Right cardiac atrium (tissue), 5 donors: ENCODE data around the gene MYL5. TPM values are rescaled to one million over a fixed set of nuclear protein-coding genes. Genes with fewer than 3 reads are reported as not detected.
"Not testable (repeated sequence)": the region's sequence is repeated elsewhere in the genome, so short reads cannot be mapped to it uniquely, and the experiment has no call there.

Source experiments
- ATAC-seq, 2 donors: fragments of 200-7000 bp; cut with Tn5 transposase; one replicate each; pipeline versions ENCODE4 v1.8.0 to v1.9.1; 2020; ENCODE audit warnings: moderate library complexity in 2 of 2, mild to moderate bottlenecking in 1 of 2
- DNase-seq, 3 donors: peaks; one replicate each; pipeline ENCODE4 v3.0.0-alpha.2; 2020
- H3K27ac ChIP-seq: one replicate; pipeline ENCODE4 v1.5.1; 2013; ENCODE audit warnings: mild to moderate bottlenecking, low read length, control low read depth, moderate library complexity
- H3K27me3 ChIP-seq: one replicate; pipeline ENCODE4 v1.6.1; 2013; ENCODE audit not compliant: control insufficient read depth, insufficient read depth
- H3K4me1 ChIP-seq: one replicate; pipeline ENCODE4 v1.6.1; 2013; ENCODE audit warnings: low read length; ENCODE audit not compliant: control insufficient read depth, insufficient read depth
- H3K4me3 ChIP-seq: one replicate; pipeline ENCODE4 v1.5.1; 2013; ENCODE audit warnings: low read length, control low read depth
- H3K9me3 ChIP-seq: one replicate; pipeline ENCODE4 v1.6.1; 2013; ENCODE audit warnings: low read length; ENCODE audit not compliant: control insufficient read depth
- WGBS: extraction: QIAGEN DNeasy Blood & Tissue Kit; methylation state at CpG from one replicate; pipeline ENCODE4 v1.1.7; 2013; 5-methylcytosine and 5-hydroxymethylcytosine counted together
- intact Hi-C, 4 donors: fragments of 100-400 bp; cut with DNase I; formaldehyde crosslinking; loops; one replicate each; pipeline versions ENCODE4 v1.11.0 to v1.14.0; 2022 to 2023
- polyA plus RNA-seq: library from polyadenylated mRNA; stranded (reverse); fragments of 200-250 nt; gene quantifications from one replicate; pipeline ENCODE4 v1.2.3, GENCODE V29; 2013
- total RNA-seq, 4 donors: library from RNA; stranded (reverse); fragmentation: NEBNext Ultra II Directional; extraction: Animal tissue kit (Norgen Biotek cat#: 25700); gene quantifications; one replicate each; pipeline ENCODE4 v1.2.1, GENCODE V29; 2021
- donor health status: healthy with polysubstance abuse.
- donor health status: DM: no; HTN: yes; CAD: no.
- donor health status: DM: no; HTN: no; CAD: no.
- donor health status: DM: no; HTN: yes; CAD: no; lungs with severe emphysema.
- donor health status: DM: yes; HTN: yes; CAD: no.

MYL5 gene
- total and polyA plus RNA-seq, 5 donors, result 3.8 to 6.0 (median 4.1) TPM

DNA sequence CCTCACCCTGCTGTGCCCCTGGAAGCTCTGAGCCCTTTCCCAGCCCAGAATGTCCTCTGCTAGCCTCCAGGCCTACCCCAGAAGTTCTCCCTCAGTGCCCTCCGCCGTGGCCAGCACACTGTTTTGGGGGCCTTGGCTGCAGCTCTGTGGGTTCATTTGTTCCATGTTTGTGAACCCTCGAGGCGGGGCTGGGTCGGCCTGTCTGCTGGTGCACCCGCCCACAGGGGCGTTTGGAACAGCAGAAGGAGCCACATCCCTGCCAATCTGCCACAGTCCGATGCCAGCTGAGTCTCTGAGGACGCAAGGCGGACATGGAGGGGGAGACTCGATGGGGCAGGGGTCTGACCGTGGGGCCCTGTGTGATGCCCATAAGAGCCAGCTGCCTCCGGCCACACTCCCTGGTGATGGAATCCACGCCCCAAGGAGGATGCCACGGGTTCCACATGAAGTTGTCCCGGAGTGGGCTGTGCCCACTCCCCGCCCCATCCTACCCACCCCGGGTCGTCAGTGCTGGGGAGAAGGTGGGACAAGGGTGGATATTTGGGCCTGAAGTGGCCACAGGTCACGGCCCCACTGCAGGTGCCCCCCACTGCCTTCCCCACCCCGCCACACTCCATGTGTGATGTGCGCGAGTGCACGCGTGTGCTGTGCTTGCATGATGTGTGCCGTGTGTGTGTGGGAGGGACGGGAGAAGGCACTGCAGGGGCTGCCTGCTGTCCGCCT, 7.4 kb upstream of the MYL5 start:
- no peak overlapping the region for H3K27ac ChIP-seq
- DNase-seq (peak; percentile 14 to 52 (median 41)), ATAC-seq (no peak)
- H3K4me1 ChIP-seq, result no peaks in the 10 kb centered on the region
- H3K4me3 ChIP-seq, result no peak overlapping the region
- H3K27me3 ChIP-seq, result no peaks in the 10 kb centered on the region
- WGBS, result 79% methylated on average over 28 of the region's 28 CpGs
- intact Hi-C loops, result no loop called here
- no peaks in the 10 kb centered on the region for H3K9me3 ChIP-seq

DNA sequence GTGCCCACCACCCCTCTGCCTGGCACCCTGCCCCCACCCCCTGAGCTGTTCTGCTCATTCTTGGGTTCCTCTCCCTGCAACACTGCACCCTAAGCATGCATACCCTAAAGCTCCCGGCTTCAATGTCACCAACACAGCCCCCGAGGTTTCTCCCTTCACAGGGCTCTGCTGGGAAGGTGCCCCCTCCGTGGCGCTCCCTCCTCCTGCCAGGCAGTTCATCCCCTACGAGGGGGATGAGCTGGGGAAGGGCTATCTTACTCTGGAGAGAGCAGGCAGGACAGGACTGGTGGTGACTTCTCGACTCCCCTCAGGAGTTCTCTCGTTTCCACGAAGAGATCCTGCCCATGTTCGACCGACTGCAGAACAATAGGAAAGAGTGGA, 6.8 kb upstream of the MYL5 start:
- H3K4me1 ChIP-seq, result no peaks in the 10 kb centered on the region
- ATAC-seq, result no peak
- no peak overlapping the region for H3K27ac ChIP-seq
- WGBS, result 59% methylated on average over 10 of the region's 10 CpGs
- no peak overlapping the region for H3K4me3 ChIP-seq
- DNase-seq, result peak in 2 of 3 donors; percentile 8 to 30
- intact Hi-C loops, result no loop called here
- H3K9me3 ChIP-seq, result no peaks in the 10 kb centered on the region
- H3K27me3 ChIP-seq, result no peaks in the 10 kb centered on the region

DNA sequence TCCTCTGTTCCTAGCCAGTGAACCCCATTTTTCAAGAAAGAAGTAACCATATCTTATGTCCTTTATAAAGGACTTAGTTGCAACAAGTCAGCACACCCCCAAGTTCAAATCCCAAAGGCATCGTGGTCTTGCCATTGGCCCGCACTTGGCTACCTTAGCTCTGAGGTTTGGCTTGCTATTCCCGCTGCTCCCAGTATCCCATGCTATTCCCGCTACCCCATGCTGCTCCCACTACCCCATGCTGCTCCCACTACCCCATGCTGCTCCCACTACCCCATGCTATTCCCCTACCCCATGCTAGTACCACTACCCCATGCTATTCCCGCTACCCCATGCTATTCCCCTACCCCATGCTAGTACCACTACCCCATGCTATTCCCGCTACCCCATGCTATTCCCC, 6.1 kb upstream of the MYL5 start:
- intact Hi-C loops, H3K4me1 ChIP-seq, H3K27ac ChIP-seq, ATAC-seq, H3K9me3 ChIP-seq, H3K27me3 ChIP-seq, H3K4me3 ChIP-seq: not testable (repeated sequence)
- WGBS, result 90% methylated on average over 6 of the region's 6 CpGs
- DNase-seq, result peak in 2 of 3 donors; percentile 2 to 7

DNA sequence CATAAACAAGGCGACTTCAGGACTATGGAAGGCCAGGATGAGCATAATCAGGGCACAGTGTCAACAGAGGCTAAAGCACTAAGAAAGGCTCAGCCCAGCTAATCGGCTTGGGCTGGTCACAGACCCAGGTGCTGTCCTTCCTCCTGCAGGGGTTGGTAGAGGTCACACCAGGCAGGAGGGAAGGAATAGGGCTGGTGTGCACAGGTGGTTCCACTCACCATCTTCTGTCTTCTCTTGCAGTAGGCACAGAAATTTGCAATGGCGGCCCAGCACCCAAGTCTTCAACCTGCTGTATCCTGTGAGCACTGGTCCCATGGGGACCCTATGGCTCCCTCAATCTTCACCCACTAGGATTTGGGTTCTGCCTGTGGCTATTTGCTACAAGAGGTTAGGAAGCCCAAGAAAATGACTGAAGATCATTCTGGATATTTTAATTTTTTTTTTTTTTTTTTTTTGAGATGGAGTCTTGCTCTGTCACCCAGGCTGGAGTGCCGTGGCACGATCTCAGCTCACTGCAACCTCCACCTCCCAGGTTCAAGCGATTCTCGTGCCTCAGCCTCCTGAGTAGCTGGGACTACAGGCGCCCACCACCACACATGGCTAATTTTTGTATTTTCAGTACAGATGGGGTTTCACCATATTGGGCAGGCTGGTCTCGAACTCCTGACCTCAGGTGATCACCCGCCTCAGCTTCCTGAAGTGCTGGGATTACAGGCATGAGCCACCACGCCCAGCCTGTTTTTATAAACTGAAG, 4.4 kb upstream of the MYL5 start:
- H3K27me3 ChIP-seq, H3K9me3 ChIP-seq, ATAC-seq, H3K4me3 ChIP-seq, intact Hi-C loops, H3K27ac ChIP-seq, H3K4me1 ChIP-seq: not testable (repeated sequence)
- 94% methylated on average over 11 of the region's 11 CpGs for WGBS
- peak in 2 of 3 donors; percentile 19 to 37 for DNase-seq

DNA sequence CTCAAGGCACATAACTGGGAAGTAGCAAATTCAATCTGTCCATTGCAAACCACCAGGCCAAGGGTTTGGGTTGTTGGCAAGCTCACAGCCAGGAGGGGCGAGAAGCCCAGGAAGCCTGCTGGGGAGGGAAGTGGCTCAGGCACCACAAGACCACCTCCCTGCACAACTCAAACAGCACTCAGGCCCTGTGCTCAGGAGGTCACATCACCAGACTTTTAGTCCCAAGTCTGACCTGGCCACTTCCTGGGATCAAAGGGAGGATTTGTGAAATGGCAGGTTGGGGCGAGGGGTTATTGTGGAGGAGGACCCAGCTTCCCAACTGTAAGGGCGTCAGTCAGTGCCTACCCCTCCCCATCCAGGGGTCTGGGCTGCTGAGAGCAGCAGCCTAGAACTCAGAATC, 2.6 kb upstream of the MYL5 start:
- Histone ChIP-seq H3K4me1 (peaks cover 5% of the 10 kb centered on the region), H3K4me3 (no peak overlapping the region), H3K27ac (no peak overlapping the region), H3K27me3 (no peaks in the 10 kb centered on the region), H3K9me3 (no peaks in the 10 kb centered on the region)
- intact Hi-C loops, result no loop called here
- ATAC-seq (no peak), DNase-seq (no peak)
- 91% methylated on average over 3 of the region's 3 CpGs for WGBS

DNA sequence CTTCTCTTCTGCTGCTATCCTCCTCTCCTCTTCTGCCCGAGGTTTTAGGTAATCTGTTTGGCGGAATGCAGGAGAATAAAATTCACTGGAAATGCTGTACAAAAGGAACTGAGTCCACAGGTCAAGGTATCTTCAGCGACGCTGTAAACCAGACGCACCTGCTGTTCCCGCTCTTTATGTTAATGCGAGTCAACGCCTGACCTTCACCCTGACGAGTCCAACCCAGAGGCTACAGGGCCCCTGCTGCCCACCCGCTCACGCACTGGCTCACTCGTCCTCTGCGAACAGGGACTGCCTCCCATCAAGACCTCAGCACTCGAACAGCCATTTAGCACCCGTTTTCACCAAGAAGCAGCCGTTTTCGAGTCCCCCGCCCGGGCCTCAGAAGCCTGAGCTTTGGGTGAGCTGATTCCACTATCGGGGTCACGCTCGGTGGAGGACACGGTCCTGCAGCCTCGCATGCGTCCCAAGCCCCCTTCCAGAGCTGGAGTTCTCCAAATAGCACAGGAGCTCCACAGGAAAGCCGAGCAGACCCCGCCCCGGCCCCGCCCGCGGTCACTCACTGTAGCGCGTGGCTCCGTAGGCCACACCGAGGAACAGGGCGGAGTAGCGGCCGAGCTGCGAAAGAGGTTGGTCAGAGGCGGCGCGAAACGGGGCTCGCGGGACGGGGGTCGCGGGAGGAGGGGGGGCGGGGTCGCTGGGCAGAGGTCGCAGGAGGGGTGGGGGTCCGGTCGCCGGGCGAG, 822 bp upstream of the MYL5 start:
- peak; percentile 67 to 87 (median 86) for DNase-seq
- intact Hi-C loops, result no loop called here

DNA sequence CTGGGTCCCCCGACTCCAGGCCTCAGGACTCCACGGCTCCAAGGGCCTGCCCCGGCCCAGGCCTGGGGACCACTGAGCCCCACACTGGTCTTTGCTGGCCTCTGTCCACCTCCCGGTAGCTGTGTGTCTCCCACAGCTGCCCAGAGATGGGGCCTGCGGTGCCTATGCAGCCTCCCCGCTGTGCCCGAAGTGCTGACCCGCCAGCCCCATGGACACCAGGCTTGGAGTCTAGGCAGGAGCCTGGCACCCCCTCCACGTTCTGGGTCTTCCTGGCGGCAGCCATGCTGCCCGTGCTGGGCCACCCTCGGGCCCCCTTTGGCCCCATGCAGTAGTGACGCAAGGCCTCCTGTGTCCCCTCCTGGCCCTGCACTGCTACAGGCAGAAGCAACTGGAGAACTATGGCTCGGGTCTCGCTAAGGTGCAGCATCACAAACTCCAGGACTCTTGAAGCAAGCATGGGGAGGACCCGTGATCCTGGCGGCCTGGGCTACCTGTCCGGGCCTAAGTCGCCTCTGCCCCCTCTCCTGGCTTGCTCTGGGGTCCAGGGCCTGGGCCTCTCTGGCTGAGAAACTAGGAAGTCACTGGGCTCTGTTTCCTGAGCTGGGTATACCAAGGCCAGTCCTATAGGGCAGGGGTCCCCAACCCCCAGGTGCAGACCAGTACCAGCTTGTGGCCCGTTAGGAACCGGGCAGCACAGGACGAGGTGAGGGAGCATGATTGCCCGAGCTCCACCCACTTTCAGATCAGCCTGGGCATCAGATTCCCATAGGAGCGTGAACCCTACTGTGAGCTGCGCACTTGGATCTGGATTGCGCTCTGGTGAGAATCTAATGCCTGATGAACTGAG, 917 bp downstream of the MYL5 start:
- 65% methylated on average over 26 of the region's 26 CpGs for WGBS
- H3K4me3 ChIP-seq, result peak overlapping the region; percentile 66

More for the DNA sequence above, 822 bp upstream of the MYL5 start:
- Histone ChIP-seq H3K4me3 (peak overlapping the region; percentile 72), H3K4me1 (peaks cover 5% of the 10 kb centered on the region), H3K27me3 (no peaks in the 10 kb centered on the region), H3K9me3 (no peaks in the 10 kb centered on the region), H3K27ac (peak overlapping the region; percentile 37)
- peak; percentile 34 to 35 for ATAC-seq
- WGBS, result 8% methylated on average over 55 of the region's 55 CpGs

DNA sequence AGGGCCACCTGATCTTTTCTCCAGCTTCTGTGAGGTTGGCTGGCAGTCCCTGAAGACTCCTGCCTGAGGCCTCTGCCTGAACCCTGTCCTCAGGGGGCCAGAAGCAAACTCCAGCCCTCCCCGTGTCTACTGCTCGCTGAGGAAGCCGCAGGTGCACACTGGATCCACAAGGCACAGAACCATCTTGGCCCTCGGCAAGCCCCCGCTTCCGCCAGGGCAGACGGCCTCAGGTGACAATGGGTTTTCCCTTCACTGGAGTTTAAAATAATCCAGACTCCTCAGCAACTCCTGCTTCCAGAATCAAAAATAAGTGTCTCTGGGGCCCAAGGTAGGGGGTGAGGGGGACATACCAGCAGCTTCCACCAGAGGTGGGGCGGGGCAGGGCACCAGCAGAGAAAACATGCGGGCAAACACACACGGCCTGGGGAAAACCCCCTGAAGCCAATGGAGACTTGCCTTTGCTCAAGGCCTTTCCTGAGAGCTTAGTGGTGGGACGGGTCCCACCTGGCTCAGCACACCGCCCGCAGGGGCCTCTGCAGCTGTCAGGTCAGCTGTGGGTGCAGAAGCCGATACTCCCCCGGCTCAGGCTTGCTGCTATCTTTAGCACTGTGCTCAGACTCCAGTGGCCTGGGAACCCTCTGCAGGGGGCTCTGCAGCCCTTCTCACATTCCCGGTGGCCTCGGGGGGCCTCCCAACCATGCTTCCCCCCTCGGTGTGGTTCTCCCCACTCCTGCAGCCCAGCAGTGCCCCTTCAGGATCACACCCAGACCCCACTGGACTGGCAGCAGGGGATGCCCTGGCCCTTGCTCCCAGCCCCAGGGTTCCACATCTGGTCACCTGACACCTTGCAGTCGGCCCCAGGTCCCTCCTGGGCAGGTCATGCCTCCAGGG, 1.9 kb downstream of the MYL5 start:
- Histone ChIP-seq H3K27ac (no peak overlapping the region), H3K27me3 (no peaks in the 10 kb centered on the region), H3K4me3 (no peak overlapping the region), H3K4me1 (peaks cover 5% of the 10 kb centered on the region), H3K9me3 (no peaks in the 10 kb centered on the region)
- DNase-seq (peak in 1 of 3 donors; percentile 60), ATAC-seq (no peak)
- 61% methylated on average over 19 of the region's 19 CpGs for WGBS
- intact Hi-C loops, result no loop called here

More for the DNA sequence above, 917 bp downstream of the MYL5 start:
- ATAC-seq (peak; percentile 5 to 29), DNase-seq (peak in 2 of 3 donors; percentile 76 to 80)
- Histone ChIP-seq H3K9me3 (no peaks in the 10 kb centered on the region), H3K27me3 (no peaks in the 10 kb centered on the region), H3K4me1 (peaks cover 5% of the 10 kb centered on the region), H3K27ac (no peak overlapping the region)
- intact Hi-C loops, result no loop called here

DNA sequence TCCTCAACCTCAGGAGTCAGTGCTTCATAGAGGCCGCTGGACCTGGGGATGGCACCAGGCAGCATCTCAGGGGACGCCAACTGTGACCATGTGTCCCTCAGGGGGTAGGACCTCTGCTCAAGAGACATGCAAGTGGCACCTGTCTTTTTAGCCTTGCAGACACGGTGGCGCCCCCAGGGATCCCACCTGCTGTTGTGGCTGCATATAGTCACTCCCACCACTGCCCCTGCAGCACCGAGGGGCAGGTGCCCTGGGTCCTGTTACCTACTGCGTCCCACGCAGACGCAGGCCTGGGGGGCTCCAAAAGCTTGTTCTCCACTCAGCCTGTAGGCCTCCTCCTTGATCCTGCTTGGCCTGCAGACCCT, 2.5 kb downstream of the MYL5 start:
- intact Hi-C loops, result no loop called here
- H3K4me1 ChIP-seq, result peaks cover 5% of the 10 kb centered on the region
- H3K27ac ChIP-seq, result no peak overlapping the region

More for the DNA sequence above, 2.5 kb downstream of the MYL5 start:
- WGBS, result 80% methylated on average over 8 of the region's 8 CpGs
- H3K9me3 ChIP-seq, result no peaks in the 10 kb centered on the region
- DNase-seq (no peak), ATAC-seq (no peak)
- H3K27me3 ChIP-seq, result no peaks in the 10 kb centered on the region
- H3K4me3 ChIP-seq, result no peak overlapping the region
